Cardiac muscle cell (in vitro differentiated cells and primary cell): Measurements from ENCODE around the gene NUDT8. TPM values are rescaled to one million over a fixed set of nuclear protein-coding genes. Genes with fewer than 3 reads are reported as not detected.

Experiments
- DNase-seq, 2 donors: peaks; one replicate each; pipeline versions ENCODE4 v3.0.0 to v3.0.0-alpha.2; 2010 to 2017; ENCODE audit warnings: low read depth in 1 of 2, low spot score in 1 of 2
- H3K27ac ChIP-seq: fragments of 200-600 bp; sonication (generic); 2 replicates; pipeline ENCODE4 v1.5.1; 2016
- H3K27me3 ChIP-seq: fragments of 200-600 bp; sonication (generic); 2 replicates; pipeline ENCODE4 v1.6.0; 2016; ENCODE audit warnings: control low read depth
- H3K36me3 ChIP-seq: fragments of 200-600 bp; sonication (generic); 2 replicates; pipeline ENCODE4 v1.5.1; 2016; ENCODE audit warnings: control low read depth
- H3K4me1 ChIP-seq: fragments of 200-600 bp; sonication (generic); 2 replicates; pipeline ENCODE4 v1.8.1; 2017; ENCODE audit warnings: low read depth, mild to moderate bottlenecking, mixed run types
- H3K4me3 ChIP-seq: fragments of 200-600 bp; sonication (generic); 2 replicates; pipeline ENCODE4 v1.5.1; 2016; ENCODE audit warnings: mild to moderate bottlenecking
- H3K9me3 ChIP-seq: fragments of 200-600 bp; sonication (generic); 2 replicates; pipeline ENCODE4 v1.5.1; 2017; ENCODE audit warnings: low read depth, mild to moderate bottlenecking, control low read depth
- CTCF ChIP-seq: IDR thresholded peaks from 2 replicates; pipeline ENCODE4 v1.5.1; 2012; ENCODE audit warnings: low read depth, mild to moderate bottlenecking, low read length
- polyA plus RNA-seq: library from polyadenylated mRNA; unstranded; fragments of >200 nt; fragmentation: Nextera tagmentation; extraction: Ambion mirVana; gene quantifications from 2 replicates; pipeline ENCODE4 v1.2.1, GENCODE V29; 2016
- total RNA-seq: library from RNA; depleted of rRNA; stranded (reverse); fragments of >200 nt; gene quantifications from 2 replicates; pipeline ENCODE4 v1.2.3, GENCODE V29; 2016

NUDT8 gene
- total and polyA plus RNA-seq, 2 experiments from 2014 or later = 6.9 to 17.3 TPM

GRCh38 chr11:67614730-67615714 is 14.7 kb downstream of the NUDT8 start:
- TF ChIP-seq CTCF = peak; percentile 55
- no peak overlapping the region for H3K4me3 ChIP-seq
- peak; percentile 23 to 65 for DNase-seq
- no peaks in the 10 kb centered on the region for H3K9me3 ChIP-seq
- H3K27me3 ChIP-seq = no peaks in the 10 kb centered on the region
- peaks cover 11% of the 10 kb centered on the region for H3K36me3 ChIP-seq
- H3K4me1 ChIP-seq = peaks cover 28% of the 10 kb centered on the region
- H3K27ac ChIP-seq = peak overlapping the region; percentile 7

- H3K4me1 ChIP-seq = peaks cover 28% of the 10 kb centered on the region
- peak; percentile 53 to 71 for DNase-seq
- peak; percentile 74 for TF ChIP-seq CTCF
- peak overlapping the region; percentile 7 for H3K27ac ChIP-seq
- no peaks in the 10 kb centered on the region for H3K9me3 ChIP-seq
- H3K36me3 ChIP-seq = peaks cover 20% of the 10 kb centered on the region
- no peak overlapping the region for H3K4me3 ChIP-seq
- H3K27me3 ChIP-seq = no peaks in the 10 kb centered on the region
Observed at GRCh38 chr11:67613960-67614715, 15.6 kb downstream of the NUDT8 start.

- Histone ChIP-seq H3K27me3 (no peaks in the 10 kb centered on the region), H3K9me3 (no peaks in the 10 kb centered on the region), H3K36me3 (peaks cover 24% of the 10 kb centered on the region), H3K4me1 (peaks cover 28% of the 10 kb centered on the region), H3K27ac (peak overlapping the region; percentile 7), H3K4me3 (no peak overlapping the region)
- no peak for TF ChIP-seq CTCF
- no peak for DNase-seq
Observed at GRCh38 chr11:67613313-67613959, 16.3 kb downstream of the NUDT8 start.

GRCh38 chr11:67612751-67613150 is 17.0 kb downstream of the NUDT8 start:
- no peak overlapping the region for H3K4me3 ChIP-seq
- H3K9me3 ChIP-seq = no peaks in the 10 kb centered on the region
- no peak for TF ChIP-seq CTCF
- H3K27me3 ChIP-seq = no peaks in the 10 kb centered on the region
- H3K27ac ChIP-seq = no peak overlapping the region
- no peak for DNase-seq
- peaks cover 26% of the 10 kb centered on the region for H3K4me1 ChIP-seq
- H3K36me3 ChIP-seq = peaks cover 24% of the 10 kb centered on the region
